ENCODE measurements around the gene DST.

- TF ChIP-seq CTCF (IDR thresholded peaks at IDR 0.05; ENCODE audit: low read length), result no peak
- TF ChIP-seq EZH2 (IDR thresholded peaks at IDR 0.05; ENCODE audit: borderline replicate concordance, low read length), result no peak
Measured at GRCh38 chr6:56433119-56433518, 209.6 kb downstream of the DST start.
